Mucosa of rectum (tissue), 2 donors: ENCODE measurements around the gene PRAMEF7.
"Not testable (repeated sequence)": the region's sequence is repeated elsewhere in the genome, so short reads cannot be mapped to it uniquely, and the experiment has no call there.

Source experiments
- H3K27ac ChIP-seq, 2 donors: one replicate each; pipeline ENCODE4 v1.7.0; 2013; ENCODE audit warnings: inconsistent platforms in 2 of 2, low read depth in 2 of 2, low read length in 2 of 2
- H3K27me3 ChIP-seq, 2 donors: one replicate each; pipeline ENCODE4 v1.7.0; 2013; ENCODE audit warnings: low read length in 2 of 2; ENCODE audit not compliant: control insufficient read depth in 2 of 2, insufficient read depth in 2 of 2
- H3K36me3 ChIP-seq, 2 donors: one replicate each; pipeline ENCODE4 v1.7.0; 2013; ENCODE audit warnings: low read length in 2 of 2; ENCODE audit not compliant: control insufficient read depth in 2 of 2, insufficient read depth in 2 of 2
- H3K4me1 ChIP-seq, 2 donors: one replicate each; pipeline ENCODE4 v1.7.0; 2013; ENCODE audit warnings: low read length in 2 of 2, mild to moderate bottlenecking in 1 of 2; ENCODE audit not compliant: control insufficient read depth in 2 of 2, insufficient read depth in 2 of 2
- H3K4me3 ChIP-seq, 2 donors: one replicate each; pipeline ENCODE4 v1.7.0; 2013; ENCODE audit warnings: low read length in 2 of 2
- H3K9ac ChIP-seq, 2 donors: one replicate each; pipeline ENCODE4 v1.7.0; 2013; ENCODE audit warnings: low read length in 2 of 2, low read depth in 1 of 2, mild to moderate bottlenecking in 1 of 2
- H3K9me3 ChIP-seq, 2 donors: one replicate each; pipeline ENCODE4 v1.7.0; 2013; ENCODE audit warnings: low read length in 2 of 2; ENCODE audit not compliant: control insufficient read depth in 2 of 2
- donor health status: healthy.
- donor health status: Normal muscosa, but diverticular disease.

PRAMEF7 gene

DNA sequence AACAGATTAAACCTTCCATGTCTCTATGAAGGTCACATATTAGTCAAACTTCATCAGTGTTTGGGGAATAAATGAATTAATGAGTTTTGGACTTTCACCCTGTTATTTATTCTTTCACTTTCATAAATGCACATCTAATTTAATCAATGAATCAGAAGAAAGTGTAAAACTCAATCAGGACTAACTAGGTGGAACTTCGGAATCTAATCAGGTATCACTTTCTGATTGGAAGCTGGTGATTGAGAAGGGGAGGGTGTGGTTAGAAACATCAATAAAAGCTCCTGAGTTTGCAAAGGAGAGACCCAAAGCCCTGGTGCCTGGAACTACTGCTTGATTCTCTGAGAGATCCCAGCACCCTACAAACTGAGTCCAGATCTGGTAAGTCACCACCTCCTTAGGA lies at the start of gene PRAMEF7:
PRAMEF7 (plus strand) TSS at position 301 of the 400 bp plus-strand sequence. CDS start 1,083 bp downstream, outside the sequence.
- not testable (repeated sequence) for H3K9me3 ChIP-seq, H3K27ac ChIP-seq, H3K4me3 ChIP-seq, H3K4me1 ChIP-seq, H3K36me3 ChIP-seq, H3K9ac ChIP-seq, H3K27me3 ChIP-seq

DNA sequence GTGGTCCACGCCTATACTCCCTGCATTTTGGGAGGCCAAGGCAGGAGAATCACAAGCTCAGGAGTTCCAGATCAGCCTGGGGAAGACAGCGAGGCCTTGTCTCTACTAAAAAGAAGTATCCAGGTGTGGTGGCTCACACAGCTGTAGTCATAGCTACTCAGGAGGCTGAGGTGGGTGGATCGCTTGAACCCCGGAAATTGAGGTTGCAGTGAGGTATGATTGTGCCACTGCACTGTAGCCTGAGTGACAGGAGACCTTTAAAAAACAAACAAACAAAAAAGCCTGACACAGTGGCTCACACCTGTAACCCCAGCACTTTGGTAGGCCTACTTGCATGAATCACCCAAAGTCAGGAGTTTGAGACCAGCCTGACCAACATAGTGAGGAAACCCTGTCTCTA lies 38.0 kb upstream of the PRAMEF7 start:
- not testable (repeated sequence) for H3K36me3 ChIP-seq, H3K9ac ChIP-seq, H3K27me3 ChIP-seq, H3K4me1 ChIP-seq, H3K4me3 ChIP-seq, H3K27ac ChIP-seq, H3K9me3 ChIP-seq

DNA sequence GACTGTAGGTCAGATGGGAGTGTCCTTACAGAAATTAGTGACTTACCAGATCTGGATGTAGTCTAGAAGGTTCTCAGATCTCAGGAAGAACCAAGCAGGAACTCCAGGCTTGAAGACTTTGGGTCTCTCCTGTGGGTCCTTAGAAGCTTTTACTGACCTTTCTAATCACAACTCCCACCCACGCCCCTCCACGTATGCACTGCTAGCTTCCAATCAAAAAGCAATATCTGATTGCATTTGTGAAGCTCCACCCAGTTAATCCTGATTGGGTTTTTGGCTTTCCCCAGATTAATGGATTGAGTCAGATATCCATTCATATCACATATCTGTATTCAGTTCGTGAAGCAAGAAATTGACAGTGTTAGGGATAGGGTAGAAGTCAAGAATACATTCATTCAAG lies 30.3 kb upstream of the PRAMEF7 start, which contains the start of gene PRAMEF4:
PRAMEF4 (minus strand) TSS at position 101 of the 400 bp plus-strand sequence. CDS start 2,807 bp downstream, outside the sequence.
- H3K4me3 ChIP-seq, H3K27ac ChIP-seq, H3K9me3 ChIP-seq, H3K4me1 ChIP-seq, H3K9ac ChIP-seq, H3K27me3 ChIP-seq, H3K36me3 ChIP-seq: not testable (repeated sequence)

DNA sequence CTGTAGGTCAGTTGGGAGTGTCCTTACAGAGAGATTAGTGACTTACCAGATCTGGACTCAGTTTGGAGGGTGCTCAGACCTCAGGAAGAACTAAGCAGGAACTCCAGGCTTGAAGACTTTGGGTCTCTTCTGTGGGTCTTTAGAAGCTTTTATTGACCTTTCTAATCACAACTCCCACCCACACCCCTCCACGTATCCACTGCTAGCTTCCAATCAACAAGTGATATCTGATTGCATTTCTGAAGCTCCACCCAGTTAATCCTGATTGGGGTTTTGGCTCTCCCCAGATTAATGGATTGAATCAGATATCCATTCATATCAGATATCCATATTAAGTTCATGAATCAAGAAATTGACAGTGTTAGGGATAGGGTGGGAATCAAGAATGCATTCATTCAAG lies 18.2 kb upstream of the PRAMEF7 start, which contains the start of gene PRAMEF10:
PRAMEF10 (minus strand) TSS at position 101 of the 400 bp plus-strand sequence. CDS start 2,423 bp downstream, outside the sequence.
- not testable (repeated sequence) for H3K4me1 ChIP-seq, H3K36me3 ChIP-seq, H3K27ac ChIP-seq, H3K27me3 ChIP-seq, H3K4me3 ChIP-seq, H3K9me3 ChIP-seq, H3K9ac ChIP-seq

DNA sequence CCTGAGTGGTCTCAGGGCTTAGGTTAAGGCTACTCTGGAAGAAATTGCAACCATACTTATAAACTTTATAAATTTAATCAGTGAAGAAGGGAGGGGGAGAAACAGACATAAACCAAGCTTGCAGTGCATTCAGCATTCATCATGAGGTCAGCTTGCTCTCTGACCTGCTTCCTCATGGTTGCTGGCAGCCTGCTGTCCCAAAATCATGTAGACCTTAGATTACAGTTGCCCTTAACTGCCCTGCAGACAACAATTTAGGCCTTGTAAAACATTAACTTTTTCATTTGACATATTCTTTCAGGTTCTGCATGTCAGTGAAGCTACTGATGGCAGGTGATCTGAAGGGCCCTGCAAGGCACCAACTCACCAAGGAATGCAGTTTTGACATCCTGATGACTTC lies 17.2 kb upstream of the PRAMEF7 start:
- not testable (repeated sequence) for H3K36me3 ChIP-seq, H3K9me3 ChIP-seq, H3K9ac ChIP-seq, H3K4me1 ChIP-seq, H3K4me3 ChIP-seq, H3K27ac ChIP-seq, H3K27me3 ChIP-seq

DNA sequence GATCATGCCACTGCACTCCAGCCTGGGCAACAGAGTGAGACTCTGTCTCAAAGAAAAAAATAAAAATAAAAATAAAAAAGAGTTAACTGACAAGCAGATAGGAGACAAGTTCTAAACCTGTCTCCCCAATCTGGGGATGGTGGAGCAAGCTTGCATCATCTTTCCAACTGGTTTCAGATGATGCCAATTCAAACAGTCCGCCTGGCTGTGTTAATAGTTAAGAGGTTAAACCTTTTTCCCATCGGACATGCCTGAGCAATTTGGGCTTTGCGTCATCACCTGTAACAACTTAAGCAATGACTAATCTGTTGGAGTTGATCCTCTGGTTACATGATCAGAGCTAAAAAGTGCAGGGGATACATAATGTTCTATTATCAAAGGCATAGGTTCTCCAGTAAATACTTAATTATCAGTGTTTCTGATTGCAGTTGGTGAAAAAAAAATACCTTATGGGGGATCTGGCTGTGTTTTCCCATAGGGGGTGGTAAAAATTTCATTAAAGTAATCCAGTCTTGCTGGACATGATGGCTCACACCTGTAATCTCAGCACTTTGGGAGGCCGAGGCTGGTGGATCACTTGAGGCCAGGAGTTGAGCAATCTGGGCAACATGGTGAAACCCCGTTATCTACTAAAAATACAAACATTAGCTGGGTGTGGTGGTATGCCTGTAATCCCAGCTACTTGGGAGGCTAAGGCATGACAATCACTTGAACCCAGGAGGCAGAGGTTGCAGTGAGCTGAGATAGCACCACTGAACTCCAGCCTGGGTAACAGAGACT lies 12.4 kb upstream of the PRAMEF7 start:
- H3K27ac ChIP-seq, H3K4me3 ChIP-seq, H3K27me3 ChIP-seq, H3K9ac ChIP-seq, H3K4me1 ChIP-seq, H3K9me3 ChIP-seq, H3K36me3 ChIP-seq: not testable (repeated sequence)

DNA sequence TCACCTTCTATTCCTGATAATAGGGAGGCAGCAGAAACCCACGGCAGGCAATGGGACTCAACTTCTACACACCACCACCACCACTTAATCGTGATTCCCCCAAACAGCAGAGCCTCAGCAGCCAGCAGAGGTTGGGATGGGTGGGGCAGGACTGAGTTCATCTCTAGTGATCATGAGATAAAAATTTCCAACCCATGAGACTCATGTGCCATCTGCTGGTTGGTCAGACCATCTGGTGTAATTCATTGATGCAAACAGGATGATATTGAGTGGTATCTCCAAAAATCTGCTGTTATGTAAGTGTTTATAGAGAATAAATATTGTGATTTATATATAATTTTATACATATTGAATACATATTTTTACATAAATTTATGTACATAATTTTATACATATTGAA lies 5.3 kb downstream of the PRAMEF7 start:
- H3K27me3 ChIP-seq, H3K27ac ChIP-seq, H3K9ac ChIP-seq, H3K9me3 ChIP-seq, H3K4me3 ChIP-seq, H3K36me3 ChIP-seq, H3K4me1 ChIP-seq: not testable (repeated sequence)

DNA sequence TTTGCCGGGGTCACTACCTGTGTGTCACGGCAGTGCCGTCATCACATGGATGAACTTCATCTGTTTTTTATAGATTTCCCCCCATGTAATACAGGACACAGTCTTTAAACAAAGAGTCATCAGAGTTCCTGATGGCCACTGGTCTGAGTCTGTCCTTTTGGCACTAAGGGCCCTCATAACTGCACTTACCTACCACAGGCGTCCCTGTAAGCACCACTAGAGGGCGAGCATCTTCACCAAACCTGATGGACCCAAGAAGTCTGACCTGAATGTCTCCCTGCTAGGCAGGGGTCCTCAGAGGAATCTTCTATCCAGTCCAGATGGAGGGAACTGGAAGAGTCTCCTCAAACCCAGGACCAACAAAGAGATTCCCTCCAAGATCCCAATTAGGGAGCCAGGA lies 8.0 kb downstream of the PRAMEF7 start:
- H3K36me3 ChIP-seq, H3K4me3 ChIP-seq, H3K4me1 ChIP-seq, H3K9ac ChIP-seq, H3K27ac ChIP-seq, H3K9me3 ChIP-seq, H3K27me3 ChIP-seq: not testable (repeated sequence)

DNA sequence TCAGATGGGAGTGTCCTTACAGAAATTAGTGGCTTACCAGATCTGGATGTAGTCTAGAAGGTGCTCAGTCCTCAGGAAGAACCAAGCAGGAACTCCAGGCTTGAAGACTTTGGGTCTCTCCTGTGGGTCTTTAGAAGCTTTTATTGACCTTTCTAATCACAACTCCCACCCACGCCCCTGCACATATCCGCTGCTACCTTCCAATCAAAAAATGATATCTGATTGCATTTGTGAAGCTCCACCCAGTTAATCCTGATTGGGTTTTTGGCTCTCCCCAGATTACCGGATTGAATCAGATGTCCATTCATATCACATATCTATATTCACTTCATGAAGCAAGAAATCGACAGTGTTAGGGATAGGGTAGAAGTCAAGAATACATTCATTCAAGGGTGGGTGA lies 31.1 kb downstream of the PRAMEF7 start, which contains the start of gene PRAMEF6:
PRAMEF6 (minus strand) TSS at position 101 of the 400 bp plus-strand sequence. CDS start 5,062 bp downstream, outside the sequence.
- H3K9me3 ChIP-seq, H3K36me3 ChIP-seq, H3K27ac ChIP-seq, H3K27me3 ChIP-seq, H3K4me1 ChIP-seq, H3K9ac ChIP-seq, H3K4me3 ChIP-seq: not testable (repeated sequence)
